HCT116 (cell line): ENCODE measurements around the gene ALK.

Experiments used
- CBX3 ChIP-seq: IDR thresholded peaks from 2 replicates; pipeline ENCODE4 v1.6.1; 2012; ENCODE audit warnings: low read depth
- POLR2A ChIP-seq: IDR thresholded peaks from 2 replicates; pipeline ENCODE4 v1.7.0; 2011; ENCODE audit warnings: borderline replicate concordance; ENCODE audit not compliant: insufficient read depth, insufficient read length; ENCODE audit errors: extremely low read depth
- POLR2AphosphoS5 ChIP-seq: IDR thresholded peaks from 2 replicates; pipeline ENCODE4 v1.6.1; 2011; ENCODE audit warnings: mild to moderate bottlenecking, low read depth, low read length, moderate library complexity
- RAD21 ChIP-seq: IDR thresholded peaks from 2 replicates; pipeline ENCODE4 v1.6.1; 2012; ENCODE audit warnings: low read depth, mild to moderate bottlenecking
- TCF7L2 ChIP-seq: IDR thresholded peaks from 2 replicates; pipeline ENCODE4 v1.7.0; 2011; ENCODE audit warnings: borderline replicate concordance, inconsistent platforms; ENCODE audit not compliant: insufficient read depth, insufficient read length; ENCODE audit errors: extremely low read depth
- YY1 ChIP-seq: IDR thresholded peaks from 2 replicates; pipeline ENCODE4 v1.6.1; 2011; ENCODE audit warnings: low read length, low read depth, moderate library complexity, mild to moderate bottlenecking; ENCODE audit not compliant: insufficient replicate concordance; ENCODE audit errors: extremely low read depth
- ZNF274 ChIP-seq: fragments of 200-500 bp; sonication (Bioruptor generic); IDR thresholded peaks from 2 replicates; pipeline ENCODE4 v1.6.1; 2014; ENCODE audit warnings: mild to moderate bottlenecking, low read depth, low read length, inconsistent platforms
- TF ChIP-seq, protein P1 (sequence below): IDR thresholded peaks from 2 replicates; pipeline ENCODE4 v1.6.1; 2012
- TF ChIP-seq, protein P2 (sequence below), 3 experiments: fragments of 200-600 bp in 1 of 3; sonication (generic) in 1 of 3; IDR thresholded peaks in 2 of 3; conservative IDR thresholded peaks in 1 of 3; 2 replicates each; pipeline ENCODE4 v1.5.1; 2012 to 2017; ENCODE audit warnings: low read depth in 2 of 3, low read length in 2 of 3, antibody characterized with exemption in 1 of 3, borderline replicate concordance in 1 of 3, control low read depth in 1 of 3, mild to moderate bottlenecking in 1 of 3, mixed read lengths in 1 of 3, mixed run types in 1 of 3, moderate library complexity in 1 of 3; ENCODE audit not compliant: insufficient read depth in 1 of 3
- TF ChIP-seq, protein P3 (sequence below): IDR thresholded peaks from 2 replicates; pipeline ENCODE4 v1.6.1; 2012; ENCODE audit warnings: low read depth

DNA sequence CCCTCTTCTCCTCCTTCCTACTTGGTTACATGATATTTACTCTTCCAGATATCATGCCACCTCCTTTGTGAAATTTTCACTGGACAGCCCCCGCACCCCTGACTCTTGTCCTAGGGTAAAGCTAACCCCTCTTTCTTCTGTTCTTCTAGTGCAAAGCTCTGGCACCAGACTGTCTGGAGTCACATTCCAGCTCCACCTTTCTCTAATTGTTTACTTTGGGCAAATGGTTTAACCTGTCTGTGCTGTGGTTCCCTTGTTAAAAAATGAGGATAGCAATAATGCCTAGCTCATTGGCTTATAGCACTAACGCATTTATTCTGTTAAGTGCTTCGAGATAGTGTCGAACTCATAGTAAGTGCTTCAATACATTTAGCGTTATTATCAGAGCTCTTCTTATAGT lies 306.2 kb downstream of the ALK start:
- TF ChIP-seq ZNF274 (no peak), TCF7L2 (no peak), RAD21 (no peak), POLR2A (no peak), YY1 (no peak), CBX3 (no peak), POLR2AphosphoS5 (no peak)
- TF ChIP-seq, protein P1, sequence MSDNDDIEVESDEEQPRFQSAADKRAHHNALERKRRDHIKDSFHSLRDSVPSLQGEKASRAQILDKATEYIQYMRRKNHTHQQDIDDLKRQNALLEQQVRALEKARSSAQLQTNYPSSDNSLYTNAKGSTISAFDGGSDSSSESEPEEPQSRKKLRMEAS: no peak
- TF ChIP-seq, protein P2, sequence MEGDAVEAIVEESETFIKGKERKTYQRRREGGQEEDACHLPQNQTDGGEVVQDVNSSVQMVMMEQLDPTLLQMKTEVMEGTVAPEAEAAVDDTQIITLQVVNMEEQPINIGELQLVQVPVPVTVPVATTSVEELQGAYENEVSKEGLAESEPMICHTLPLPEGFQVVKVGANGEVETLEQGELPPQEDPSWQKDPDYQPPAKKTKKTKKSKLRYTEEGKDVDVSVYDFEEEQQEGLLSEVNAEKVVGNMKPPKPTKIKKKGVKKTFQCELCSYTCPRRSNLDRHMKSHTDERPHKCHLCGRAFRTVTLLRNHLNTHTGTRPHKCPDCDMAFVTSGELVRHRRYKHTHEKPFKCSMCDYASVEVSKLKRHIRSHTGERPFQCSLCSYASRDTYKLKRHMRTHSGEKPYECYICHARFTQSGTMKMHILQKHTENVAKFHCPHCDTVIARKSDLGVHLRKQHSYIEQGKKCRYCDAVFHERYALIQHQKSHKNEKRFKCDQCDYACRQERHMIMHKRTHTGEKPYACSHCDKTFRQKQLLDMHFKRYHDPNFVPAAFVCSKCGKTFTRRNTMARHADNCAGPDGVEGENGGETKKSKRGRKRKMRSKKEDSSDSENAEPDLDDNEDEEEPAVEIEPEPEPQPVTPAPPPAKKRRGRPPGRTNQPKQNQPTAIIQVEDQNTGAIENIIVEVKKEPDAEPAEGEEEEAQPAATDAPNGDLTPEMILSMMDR (IDR thresholded peaks at IDR 0.05 in 2 of 3, conservative IDR thresholded peaks at IDR 0.05 in 1 of 3; ENCODE audit: borderline replicate concordance in 1 of 3, insufficient read depth in 1 of 3, low read depth in 2 of 3, low read length in 2 of 3): no peak
- TF ChIP-seq, protein P3, sequence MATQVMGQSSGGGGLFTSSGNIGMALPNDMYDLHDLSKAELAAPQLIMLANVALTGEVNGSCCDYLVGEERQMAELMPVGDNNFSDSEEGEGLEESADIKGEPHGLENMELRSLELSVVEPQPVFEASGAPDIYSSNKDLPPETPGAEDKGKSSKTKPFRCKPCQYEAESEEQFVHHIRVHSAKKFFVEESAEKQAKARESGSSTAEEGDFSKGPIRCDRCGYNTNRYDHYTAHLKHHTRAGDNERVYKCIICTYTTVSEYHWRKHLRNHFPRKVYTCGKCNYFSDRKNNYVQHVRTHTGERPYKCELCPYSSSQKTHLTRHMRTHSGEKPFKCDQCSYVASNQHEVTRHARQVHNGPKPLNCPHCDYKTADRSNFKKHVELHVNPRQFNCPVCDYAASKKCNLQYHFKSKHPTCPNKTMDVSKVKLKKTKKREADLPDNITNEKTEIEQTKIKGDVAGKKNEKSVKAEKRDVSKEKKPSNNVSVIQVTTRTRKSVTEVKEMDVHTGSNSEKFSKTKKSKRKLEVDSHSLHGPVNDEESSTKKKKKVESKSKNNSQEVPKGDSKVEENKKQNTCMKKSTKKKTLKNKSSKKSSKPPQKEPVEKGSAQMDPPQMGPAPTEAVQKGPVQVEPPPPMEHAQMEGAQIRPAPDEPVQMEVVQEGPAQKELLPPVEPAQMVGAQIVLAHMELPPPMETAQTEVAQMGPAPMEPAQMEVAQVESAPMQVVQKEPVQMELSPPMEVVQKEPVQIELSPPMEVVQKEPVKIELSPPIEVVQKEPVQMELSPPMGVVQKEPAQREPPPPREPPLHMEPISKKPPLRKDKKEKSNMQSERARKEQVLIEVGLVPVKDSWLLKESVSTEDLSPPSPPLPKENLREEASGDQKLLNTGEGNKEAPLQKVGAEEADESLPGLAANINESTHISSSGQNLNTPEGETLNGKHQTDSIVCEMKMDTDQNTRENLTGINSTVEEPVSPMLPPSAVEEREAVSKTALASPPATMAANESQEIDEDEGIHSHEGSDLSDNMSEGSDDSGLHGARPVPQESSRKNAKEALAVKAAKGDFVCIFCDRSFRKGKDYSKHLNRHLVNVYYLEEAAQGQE: no peak
